ENCODE data around the gene PROCR. TPM values are rescaled to one million over a fixed set of nuclear protein-coding genes. Genes with fewer than 3 reads are reported as not detected.
"Not testable (repeated sequence)": the region's sequence is repeated elsewhere in the genome, so short reads cannot be mapped to it uniquely, and the experiment has no call there.

The PROCR gene
- total RNA-seq, 1 donor from 2014 or later = 104 TPM

- no peaks in the 10 kb centered on the region for H3K4me1 ChIP-seq
- intact Hi-C loops (cut with DNase I) = no loop called here
- peaks cover 6% of the 10 kb centered on the region for H3K9me3 ChIP-seq
- H3K27me3 ChIP-seq = no peaks in the 10 kb centered on the region
- H3K36me3 ChIP-seq = peaks cover 0 to 5% of the 10 kb centered on the region in 2 donors
- DNase-seq (ENCODE audit: extremely low spot score in 2 of 2) = no peak
- no peak overlapping the region for H3K27ac ChIP-seq
- no peak overlapping the region for H3K4me3 ChIP-seq
- TF ChIP-seq POLR2AphosphoS5 (IDR thresholded peaks at IDR 0.05; ENCODE audit: insufficient read depth in 1 of 2, low read depth in 1 of 2) = no peak
- TF ChIP-seq CTCF (IDR thresholded peaks at IDR 0.05) = no peak
Measured at GRCh38 chr20:35199740-35200139, 27.9 kb downstream of the PROCR start.

GRCh38 chr20:35200267-35200666 lies 28.4 kb downstream of the PROCR start:
- H3K4me1 ChIP-seq = no peaks in the 10 kb centered on the region
- H3K27me3 ChIP-seq = no peaks in the 10 kb centered on the region
- H3K27ac ChIP-seq = no peak overlapping the region
- H3K9me3 ChIP-seq = peaks cover 6% of the 10 kb centered on the region
- peaks cover 0 to 5% of the 10 kb centered on the region in 2 donors for H3K36me3 ChIP-seq
- no peak for DNase-seq (ENCODE audit: extremely low spot score in 2 of 2)
- intact Hi-C loops (cut with DNase I) = no loop called here
- H3K4me3 ChIP-seq = no peak overlapping the region
- no peak for TF ChIP-seq POLR2A (IDR thresholded peaks at IDR 0.05)
- TF ChIP-seq POLR2AphosphoS5 (IDR thresholded peaks at IDR 0.05; ENCODE audit: insufficient read depth in 1 of 2, low read depth in 1 of 2) = no peak
- TF ChIP-seq CTCF (IDR thresholded peaks at IDR 0.05) = no peak

- H3K27ac ChIP-seq; H3K4me3 ChIP-seq; intact Hi-C loops (cut with DNase I); H3K36me3 ChIP-seq; DNase-seq (ENCODE audit: extremely low spot score in 2 of 2); H3K27me3 ChIP-seq; H3K9me3 ChIP-seq; H3K4me1 ChIP-seq: not testable (repeated sequence)
Measured at GRCh38 chr20:35201467-35201866, 29.6 kb downstream of the PROCR start.

- TF ChIP-seq POLR2A (IDR thresholded peaks at IDR 0.05) (no peak), CTCF (IDR thresholded peaks at IDR 0.05) (no peak), POLR2AphosphoS5 (IDR thresholded peaks at IDR 0.05; ENCODE audit: insufficient read depth in 1 of 2, low read depth in 1 of 2) (no peak)
- Histone ChIP-seq H3K4me1 (peaks cover 7% of the 10 kb centered on the region), H3K4me3 (no peak overlapping the region), H3K27ac (no peak overlapping the region), H3K27me3 (no peaks in the 10 kb centered on the region), H3K9me3 (no peaks in the 10 kb centered on the region), H3K36me3 (no peaks in the 10 kb centered on the region)
- no peak for DNase-seq (ENCODE audit: extremely low spot score in 2 of 2)
- intact Hi-C loops (cut with DNase I) = loop anchor here (5.0 kb wide), 1 partner anchor 60 kb away; the partner anchor contains the start of gene EDEM2
Measured at GRCh38 chr20:35206802-35207201, 34.9 kb downstream of the PROCR start.

GRCh38 chr20:35207950-35208611 lies 36.2 kb downstream of the PROCR start:
- intact Hi-C loops (cut with DNase I) = loop anchor here (5.0 kb wide), 1 partner anchor 61 kb away; the partner anchor contains the start of gene EDEM2
- H3K27me3 ChIP-seq = no peaks in the 10 kb centered on the region
- TF ChIP-seq POLR2AphosphoS5 (IDR thresholded peaks at IDR 0.05; ENCODE audit: insufficient read depth in 1 of 2, low read depth in 1 of 2) (peak in 1 of 2 donors; percentile 85), CTCF (IDR thresholded peaks at IDR 0.05) (peak; percentile 78 to 88 (median 81)), POLR2A (IDR thresholded peaks at IDR 0.05) (no peak)
- peak overlapping the region; percentile 58 for H3K27ac ChIP-seq
- no peaks in the 10 kb centered on the region for H3K36me3 ChIP-seq
- H3K9me3 ChIP-seq = no peaks in the 10 kb centered on the region
- peaks cover 7% of the 10 kb centered on the region for H3K4me1 ChIP-seq
- DNase-seq (ENCODE audit: extremely low spot score in 2 of 2) = no peak
- peak overlapping the region in 1 of 2 donors; percentile 20 for H3K4me3 ChIP-seq
